ENCODE results near the gene CNTNAP2. TPM values are rescaled to one million over a fixed set of nuclear protein-coding genes. Genes with fewer than 3 reads are reported as not detected.

The CNTNAP2 gene
- total RNA-seq, 1 donor from 2014 or later = 0.27 TPM

DNA sequence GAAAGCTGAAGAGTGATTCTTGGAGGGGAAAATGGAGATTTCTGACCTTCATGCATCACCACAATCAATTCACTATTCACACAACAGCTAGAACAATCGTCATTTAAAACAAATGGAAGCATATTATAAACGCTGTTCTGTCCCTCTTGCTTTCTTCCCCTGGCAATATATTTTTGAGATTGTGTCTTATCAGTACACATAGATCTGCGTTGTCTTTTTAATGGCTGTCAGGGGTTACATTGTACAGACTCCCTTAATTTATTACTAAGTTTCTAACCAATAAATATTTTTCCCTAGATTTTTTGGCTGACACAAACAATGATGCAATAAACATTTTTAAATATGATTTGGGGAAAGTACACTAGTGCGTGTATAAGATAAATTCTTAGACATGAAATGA, 1358.3 kb downstream of the CNTNAP2 start:
- Mint-ChIP-seq H3K4me3 (ENCODE audit: unreplicated experiment) (no peak overlapping the region), H3K9me3 (ENCODE audit: low read depth) (peaks cover 7% of the 10 kb centered on the region), H3K27me3 (ENCODE audit: low read depth) (no peaks in the 10 kb centered on the region), H3K4me1 (ENCODE audit: low read depth) (no peaks in the 10 kb centered on the region), H3K36me3 (ENCODE audit: low read depth) (no peaks in the 10 kb centered on the region), H3K27ac (ENCODE audit: unreplicated experiment) (no peak overlapping the region)
- DNase-seq (ENCODE audit: low spot score) = no peak
- TF ChIP-seq, protein P1, sequence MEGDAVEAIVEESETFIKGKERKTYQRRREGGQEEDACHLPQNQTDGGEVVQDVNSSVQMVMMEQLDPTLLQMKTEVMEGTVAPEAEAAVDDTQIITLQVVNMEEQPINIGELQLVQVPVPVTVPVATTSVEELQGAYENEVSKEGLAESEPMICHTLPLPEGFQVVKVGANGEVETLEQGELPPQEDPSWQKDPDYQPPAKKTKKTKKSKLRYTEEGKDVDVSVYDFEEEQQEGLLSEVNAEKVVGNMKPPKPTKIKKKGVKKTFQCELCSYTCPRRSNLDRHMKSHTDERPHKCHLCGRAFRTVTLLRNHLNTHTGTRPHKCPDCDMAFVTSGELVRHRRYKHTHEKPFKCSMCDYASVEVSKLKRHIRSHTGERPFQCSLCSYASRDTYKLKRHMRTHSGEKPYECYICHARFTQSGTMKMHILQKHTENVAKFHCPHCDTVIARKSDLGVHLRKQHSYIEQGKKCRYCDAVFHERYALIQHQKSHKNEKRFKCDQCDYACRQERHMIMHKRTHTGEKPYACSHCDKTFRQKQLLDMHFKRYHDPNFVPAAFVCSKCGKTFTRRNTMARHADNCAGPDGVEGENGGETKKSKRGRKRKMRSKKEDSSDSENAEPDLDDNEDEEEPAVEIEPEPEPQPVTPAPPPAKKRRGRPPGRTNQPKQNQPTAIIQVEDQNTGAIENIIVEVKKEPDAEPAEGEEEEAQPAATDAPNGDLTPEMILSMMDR (IDR thresholded peaks at IDR 0.05) = no peak

- H3K27me3 Mint-ChIP-seq (ENCODE audit: low read depth) = no peaks in the 10 kb centered on the region
- H3K4me3 Mint-ChIP-seq (ENCODE audit: unreplicated experiment) = no peak overlapping the region
- TF ChIP-seq, protein P1 (IDR thresholded peaks at IDR 0.05) = no peak
- H3K27ac Mint-ChIP-seq (ENCODE audit: unreplicated experiment) = no peak overlapping the region
- no peaks in the 10 kb centered on the region for H3K9me3 Mint-ChIP-seq (ENCODE audit: low read depth)
- no peak for DNase-seq (ENCODE audit: low spot score)
- H3K36me3 Mint-ChIP-seq (ENCODE audit: low read depth) = no peaks in the 10 kb centered on the region
- H3K4me1 Mint-ChIP-seq (ENCODE audit: low read depth) = no peaks in the 10 kb centered on the region
Observed at GRCh38 chr7:147477526-147477925, 1360.9 kb downstream of the CNTNAP2 start.

GRCh38 chr7:147478796-147479195, 1362.2 kb downstream of the CNTNAP2 start:
- Mint-ChIP-seq H3K9me3 (ENCODE audit: low read depth) (no peaks in the 10 kb centered on the region), H3K27ac (ENCODE audit: unreplicated experiment) (no peak overlapping the region), H3K36me3 (ENCODE audit: low read depth) (no peaks in the 10 kb centered on the region), H3K4me3 (ENCODE audit: unreplicated experiment) (no peak overlapping the region), H3K27me3 (ENCODE audit: low read depth) (no peaks in the 10 kb centered on the region), H3K4me1 (ENCODE audit: low read depth) (peaks cover 6% of the 10 kb centered on the region)
- TF ChIP-seq, protein P1 (IDR thresholded peaks at IDR 0.05) = no peak
- no peak for DNase-seq (ENCODE audit: low spot score)

- H3K4me1 Mint-ChIP-seq (ENCODE audit: low read depth) = peaks cover 11% of the 10 kb centered on the region
- no peaks in the 10 kb centered on the region for H3K27me3 Mint-ChIP-seq (ENCODE audit: low read depth)
- no peaks in the 10 kb centered on the region for H3K9me3 Mint-ChIP-seq (ENCODE audit: low read depth)
- no peak overlapping the region for H3K4me3 Mint-ChIP-seq (ENCODE audit: unreplicated experiment)
- no peak for DNase-seq (ENCODE audit: low spot score)
- TF ChIP-seq, protein P1 (IDR thresholded peaks at IDR 0.05) = no peak
- H3K27ac Mint-ChIP-seq (ENCODE audit: unreplicated experiment) = no peak overlapping the region
- H3K36me3 Mint-ChIP-seq (ENCODE audit: low read depth) = no peaks in the 10 kb centered on the region
Observed at GRCh38 chr7:147483634-147484292, 1367.2 kb downstream of the CNTNAP2 start.

GRCh38 chr7:147485660-147486210, 1369.1 kb downstream of the CNTNAP2 start:
- Mint-ChIP-seq H3K27me3 (ENCODE audit: low read depth) (no peaks in the 10 kb centered on the region), H3K9me3 (ENCODE audit: low read depth) (no peaks in the 10 kb centered on the region), H3K36me3 (ENCODE audit: low read depth) (no peaks in the 10 kb centered on the region), H3K4me1 (ENCODE audit: low read depth) (peaks cover 11% of the 10 kb centered on the region), H3K27ac (ENCODE audit: unreplicated experiment) (no peak overlapping the region), H3K4me3 (ENCODE audit: unreplicated experiment) (no peak overlapping the region)
- TF ChIP-seq, protein P1 (IDR thresholded peaks at IDR 0.05) = no peak
- no peak for DNase-seq (ENCODE audit: low spot score)
